SK-N-SH treated with all-trans-retinoic acid at 6 μM for 48 hours (cell line): ENCODE data around the gene TAAR2.

Source experiments
- ARNTL ChIP-seq: fragments of 450-650 bp; formaldehyde crosslinking; IDR thresholded peaks from 2 replicates; pipeline ENCODE4 v1.5.0; 2020; ENCODE audit warnings: low read depth, mild to moderate bottlenecking, moderate library complexity, borderline replicate concordance
- OSR1 ChIP-seq: fragments of 250-450 bp; sonication (Bioruptor Pico); IDR thresholded peaks from 2 replicates; pipeline ENCODE4 v1.8.0; 2022; ENCODE audit warnings: moderate library complexity, mild to moderate bottlenecking, inconsistent platforms
- PPARA ChIP-seq: fragments of 250-450 bp; sonication (Bioruptor Pico); IDR thresholded peaks from 2 replicates; pipeline ENCODE4 v1.5.0; 2020; ENCODE audit warnings: mild to moderate bottlenecking, borderline replicate concordance
- ZFP30 ChIP-seq: fragments of 450-650 bp; formaldehyde crosslinking; IDR thresholded peaks from 2 replicates; pipeline ENCODE4 v1.5.0; 2022; ENCODE audit warnings: mild to moderate bottlenecking, moderate library complexity
- ZNF70 ChIP-seq: fragments of 450-650 bp; formaldehyde crosslinking; IDR thresholded peaks from 2 replicates; pipeline ENCODE4 v1.5.0; 2020; ENCODE audit warnings: mild to moderate bottlenecking, moderate library complexity
- TF ChIP-seq, protein P1 (sequence below): fragments of 250-450 bp; sonication (Bioruptor Pico); IDR thresholded peaks from 2 replicates; pipeline ENCODE4 v1.8.0; 2020; ENCODE audit warnings: mild to moderate bottlenecking, moderate library complexity, borderline replicate concordance
- TF ChIP-seq, protein P2 (sequence below): fragments of 250-450 bp; sonication (Bioruptor Pico); IDR thresholded peaks from 2 replicates; pipeline ENCODE4 v1.5.1; 2021; ENCODE audit warnings: mild to moderate bottlenecking, moderate library complexity

DNA sequence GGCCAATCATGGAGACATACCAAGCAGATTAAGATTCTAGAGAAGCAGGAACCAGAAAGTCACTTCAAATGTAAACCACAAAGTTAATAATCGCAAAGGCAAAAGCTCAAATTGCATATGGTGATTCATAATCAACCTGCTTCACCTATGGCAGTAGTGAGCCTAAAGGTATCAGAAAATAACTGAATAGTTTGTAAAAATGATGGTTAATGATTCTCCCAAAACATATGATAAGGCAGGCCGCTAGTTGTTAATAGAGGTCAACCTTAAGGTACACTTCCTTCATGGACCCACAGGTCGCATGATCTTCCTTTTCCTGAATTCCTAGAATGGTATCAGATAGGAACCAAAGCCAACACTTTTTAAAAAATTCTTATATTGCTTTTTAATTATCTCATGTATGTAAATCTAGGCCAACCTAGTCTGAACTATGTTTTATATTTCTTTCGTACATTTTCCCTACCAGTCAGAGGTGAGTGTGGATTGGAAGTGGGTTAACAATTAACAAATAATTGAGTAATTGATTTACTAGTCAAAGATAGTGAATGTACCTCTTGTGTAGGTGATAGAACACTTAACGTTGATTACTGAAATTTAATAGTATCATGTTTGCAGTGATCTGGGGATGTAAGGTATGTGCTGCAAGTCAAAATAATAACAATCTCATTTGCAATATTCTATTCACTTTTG is 16.4 kb downstream of the TAAR2 start:
- TF ChIP-seq, protein P1, sequence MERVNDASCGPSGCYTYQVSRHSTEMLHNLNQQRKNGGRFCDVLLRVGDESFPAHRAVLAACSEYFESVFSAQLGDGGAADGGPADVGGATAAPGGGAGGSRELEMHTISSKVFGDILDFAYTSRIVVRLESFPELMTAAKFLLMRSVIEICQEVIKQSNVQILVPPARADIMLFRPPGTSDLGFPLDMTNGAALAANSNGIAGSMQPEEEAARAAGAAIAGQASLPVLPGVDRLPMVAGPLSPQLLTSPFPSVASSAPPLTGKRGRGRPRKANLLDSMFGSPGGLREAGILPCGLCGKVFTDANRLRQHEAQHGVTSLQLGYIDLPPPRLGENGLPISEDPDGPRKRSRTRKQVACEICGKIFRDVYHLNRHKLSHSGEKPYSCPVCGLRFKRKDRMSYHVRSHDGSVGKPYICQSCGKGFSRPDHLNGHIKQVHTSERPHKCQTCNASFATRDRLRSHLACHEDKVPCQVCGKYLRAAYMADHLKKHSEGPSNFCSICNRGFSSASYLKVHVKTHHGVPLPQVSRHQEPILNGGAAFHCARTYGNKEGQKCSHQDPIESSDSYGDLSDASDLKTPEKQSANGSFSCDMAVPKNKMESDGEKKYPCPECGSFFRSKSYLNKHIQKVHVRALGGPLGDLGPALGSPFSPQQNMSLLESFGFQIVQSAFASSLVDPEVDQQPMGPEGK = no peak
- no peak for TF ChIP-seq ZNF70
- no peak for TF ChIP-seq ZFP30 (CRISPR knock-in tag)
- no peak for TF ChIP-seq OSR1 (CRISPR knock-in tag)
- TF ChIP-seq, protein P2, sequence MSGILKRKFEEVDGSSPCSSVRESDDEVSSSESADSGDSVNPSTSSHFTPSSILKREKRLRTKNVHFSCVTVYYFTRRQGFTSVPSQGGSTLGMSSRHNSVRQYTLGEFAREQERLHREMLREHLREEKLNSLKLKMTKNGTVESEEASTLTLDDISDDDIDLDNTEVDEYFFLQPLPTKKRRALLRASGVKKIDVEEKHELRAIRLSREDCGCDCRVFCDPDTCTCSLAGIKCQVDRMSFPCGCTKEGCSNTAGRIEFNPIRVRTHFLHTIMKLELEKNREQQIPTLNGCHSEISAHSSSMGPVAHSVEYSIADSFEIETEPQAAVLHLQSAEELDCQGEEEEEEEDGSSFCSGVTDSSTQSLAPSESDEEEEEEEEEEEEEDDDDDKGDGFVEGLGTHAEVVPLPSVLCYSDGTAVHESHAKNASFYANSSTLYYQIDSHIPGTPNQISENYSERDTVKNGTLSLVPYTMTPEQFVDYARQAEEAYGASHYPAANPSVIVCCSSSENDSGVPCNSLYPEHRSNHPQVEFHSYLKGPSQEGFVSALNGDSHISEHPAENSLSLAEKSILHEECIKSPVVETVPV (CRISPR knock-in tag) = no peak
- TF ChIP-seq ARNTL = no peak
- TF ChIP-seq PPARA (CRISPR knock-in tag) = no peak
